Upper lobe of left lung (tissue), 4 donors: ENCODE measurements around the gene CD200R1L.

Experiments
- POLR2A ChIP-seq, 4 donors: fragments of 450-650 bp; IDR thresholded peaks; one replicate each; pipeline ENCODE4 v1.5.1; 2016 to 2017; ENCODE audit warnings: antibody characterized with exemption in 4 of 4, mild to moderate bottlenecking in 2 of 4
- POLR2AphosphoS5 ChIP-seq, 2 donors: sonication (generic); formaldehyde crosslinking; IDR thresholded peaks; one replicate each; pipeline ENCODE4 v1.5.1; 2017; ENCODE audit warnings: antibody characterized with exemption in 2 of 2

GRCh38 chr3:112799946-112800345 lies 46.7 kb downstream of the CD200R1L start:
- TF ChIP-seq POLR2A (IDR thresholded peaks at IDR 0.05): no peak
- no peak for TF ChIP-seq POLR2AphosphoS5 (IDR thresholded peaks at IDR 0.05)
